GM13977 (cell line): ENCODE measurements around the gene CFAP90.

Experiments
- DNase-seq: peaks from one replicate; pipeline ENCODE4 v3.0.0; 2012; ENCODE audit warnings: low spot score
- in situ Hi-C: fragments of 300-500 bp; cut with MboI; formaldehyde crosslinking; loops from one replicate; pipeline ENCODE4 v1.12.0; 2022; ENCODE audit warnings: low sequenced_read_pairs, low pct_unique_long_range_greater_than_20kb, mixed read lengths, inconsistent platforms; ENCODE audit not compliant: unreplicated experiment
- TF ChIP-seq, protein P1 (sequence below): IDR thresholded peaks from 2 replicates; pipeline ENCODE4 v1.5.1; 2012; ENCODE audit warnings: mild to moderate bottlenecking, control low read depth; ENCODE audit not compliant: insufficient read depth; ENCODE audit errors: extremely low read depth, missing control alignments

The CFAP90 gene, protein sequence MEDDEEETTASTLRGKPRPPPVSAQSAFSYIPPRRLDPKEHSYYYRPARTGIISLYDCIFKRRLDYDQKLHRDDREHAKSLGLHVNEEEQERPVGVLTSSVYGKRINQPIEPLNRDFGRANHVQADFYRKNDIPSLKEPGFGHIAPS

DNA sequence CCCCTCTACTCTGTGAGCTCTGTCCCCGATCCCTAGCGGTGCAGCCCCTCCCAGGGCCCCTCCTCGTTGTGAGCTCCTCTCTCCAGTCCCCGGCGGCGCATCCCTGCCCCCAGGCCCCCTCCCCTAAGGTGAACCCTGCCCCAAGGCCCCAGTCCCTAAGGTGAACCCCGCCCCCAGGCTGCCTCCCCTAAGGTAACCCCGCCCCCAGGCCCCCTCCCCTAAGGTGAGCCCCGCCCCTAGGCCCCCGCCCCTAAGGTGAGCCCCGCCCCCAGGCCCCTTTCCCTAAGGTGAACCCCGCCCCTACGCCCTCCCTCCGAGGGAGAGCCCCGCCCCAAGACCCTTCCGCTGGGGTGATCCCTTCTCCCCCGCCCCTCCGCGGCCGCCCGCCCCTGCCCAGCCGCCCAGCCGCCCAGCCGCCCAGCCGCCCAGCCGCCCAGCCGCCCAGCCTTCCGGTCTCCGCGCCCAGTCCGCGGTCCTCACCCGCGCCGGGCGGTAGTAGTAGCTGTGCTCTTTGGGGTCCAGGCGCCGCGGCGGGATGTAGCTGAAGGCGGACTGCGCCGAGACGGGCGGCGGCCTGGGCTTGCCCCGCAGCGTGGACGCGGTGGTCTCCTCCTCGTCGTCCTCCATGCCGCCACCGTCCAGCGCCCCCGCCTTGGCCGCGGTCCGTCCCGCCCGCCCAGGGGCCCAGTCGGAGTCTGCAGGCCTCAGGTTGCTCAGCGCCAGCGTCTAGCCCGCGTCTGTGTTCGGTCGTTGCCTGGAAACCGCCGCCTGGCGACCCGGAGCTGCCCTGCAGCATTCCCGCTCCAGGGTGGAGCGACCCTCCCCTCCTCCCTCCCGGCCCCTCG lies at the start of gene CFAP90:
Gene CFAP90 (minus strand): TSS at position 739 of the 845 bp plus-strand sequence. CDS start 112 bp downstream, at position 627.
- DNase-seq: no peak
- TF ChIP-seq, protein P1, sequence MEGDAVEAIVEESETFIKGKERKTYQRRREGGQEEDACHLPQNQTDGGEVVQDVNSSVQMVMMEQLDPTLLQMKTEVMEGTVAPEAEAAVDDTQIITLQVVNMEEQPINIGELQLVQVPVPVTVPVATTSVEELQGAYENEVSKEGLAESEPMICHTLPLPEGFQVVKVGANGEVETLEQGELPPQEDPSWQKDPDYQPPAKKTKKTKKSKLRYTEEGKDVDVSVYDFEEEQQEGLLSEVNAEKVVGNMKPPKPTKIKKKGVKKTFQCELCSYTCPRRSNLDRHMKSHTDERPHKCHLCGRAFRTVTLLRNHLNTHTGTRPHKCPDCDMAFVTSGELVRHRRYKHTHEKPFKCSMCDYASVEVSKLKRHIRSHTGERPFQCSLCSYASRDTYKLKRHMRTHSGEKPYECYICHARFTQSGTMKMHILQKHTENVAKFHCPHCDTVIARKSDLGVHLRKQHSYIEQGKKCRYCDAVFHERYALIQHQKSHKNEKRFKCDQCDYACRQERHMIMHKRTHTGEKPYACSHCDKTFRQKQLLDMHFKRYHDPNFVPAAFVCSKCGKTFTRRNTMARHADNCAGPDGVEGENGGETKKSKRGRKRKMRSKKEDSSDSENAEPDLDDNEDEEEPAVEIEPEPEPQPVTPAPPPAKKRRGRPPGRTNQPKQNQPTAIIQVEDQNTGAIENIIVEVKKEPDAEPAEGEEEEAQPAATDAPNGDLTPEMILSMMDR: no peak
- in situ Hi-C loops: no loop called here

DNA sequence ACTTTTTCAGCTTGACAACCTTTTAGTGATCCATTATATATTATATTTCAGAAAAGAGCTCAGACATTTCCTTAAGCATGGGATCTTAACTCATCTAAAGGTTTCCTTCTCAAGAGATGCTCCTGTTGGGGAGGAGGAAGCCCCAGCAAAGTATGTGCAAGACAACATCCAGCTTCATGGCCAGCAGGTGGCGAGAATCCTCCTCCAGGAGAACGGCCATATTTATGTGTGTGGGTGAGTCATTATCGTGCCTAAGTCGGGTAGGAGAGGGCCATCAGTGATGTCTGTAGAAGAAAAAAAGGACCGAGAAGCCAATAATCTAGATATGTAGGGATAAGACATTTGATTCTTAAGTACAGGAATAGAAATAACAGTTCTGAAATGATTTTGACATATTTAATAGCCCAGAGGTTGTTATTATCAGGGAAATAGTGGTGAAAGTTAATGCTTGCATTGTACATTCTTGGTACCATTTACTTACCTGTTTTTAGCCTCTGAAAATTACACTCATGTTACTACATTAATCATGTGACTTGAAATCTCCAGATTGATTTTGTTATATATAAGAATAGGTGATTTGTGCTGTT lies 46.2 kb upstream of the CFAP90 start:
- in situ Hi-C loops: no loop called here
- TF ChIP-seq, protein P1: peak; percentile 16
- no peak for DNase-seq

DNA sequence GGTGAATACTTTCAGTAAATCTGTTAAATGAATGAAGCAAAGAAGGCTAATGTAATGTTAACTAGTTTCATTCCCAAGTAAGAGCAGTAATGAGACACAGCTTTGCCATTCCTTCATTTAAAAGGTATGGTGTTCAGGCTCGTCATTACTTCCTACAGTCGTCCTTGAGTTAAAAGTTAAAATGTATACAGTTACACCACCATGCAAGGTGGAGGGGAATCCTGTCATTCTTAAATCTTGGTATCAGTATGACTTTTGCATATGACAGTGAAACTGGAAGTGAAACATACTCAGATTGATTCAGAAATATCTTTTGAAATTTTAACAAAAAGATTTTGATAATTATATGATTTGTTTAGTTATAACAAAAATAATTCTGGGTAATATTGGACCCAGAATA lies 43.9 kb upstream of the CFAP90 start:
- in situ Hi-C loops: no loop called here
- TF ChIP-seq, protein P1: no peak
- peak; percentile 24 for DNase-seq

DNA sequence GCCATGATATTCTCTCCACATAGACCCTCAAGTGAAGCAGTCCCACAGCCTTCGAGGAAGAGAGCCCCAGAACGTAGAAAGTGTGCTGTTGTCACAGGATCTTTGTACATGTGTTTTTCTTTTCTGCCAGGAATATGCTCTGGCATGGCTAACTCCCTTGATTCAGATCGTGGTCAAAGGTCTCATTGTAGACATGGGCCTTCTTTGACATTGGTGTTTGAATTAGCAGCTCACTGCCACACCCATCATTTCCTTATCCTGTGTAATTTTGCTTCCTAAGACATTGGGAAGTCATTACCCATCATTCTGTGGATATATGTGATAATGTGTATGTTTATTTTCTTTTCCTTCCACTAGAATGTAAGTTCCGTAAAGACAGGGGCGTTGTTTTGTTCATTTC lies 43.5 kb upstream of the CFAP90 start:
- in situ Hi-C loops: no loop called here
- TF ChIP-seq, protein P1: no peak
- DNase-seq: no peak

DNA sequence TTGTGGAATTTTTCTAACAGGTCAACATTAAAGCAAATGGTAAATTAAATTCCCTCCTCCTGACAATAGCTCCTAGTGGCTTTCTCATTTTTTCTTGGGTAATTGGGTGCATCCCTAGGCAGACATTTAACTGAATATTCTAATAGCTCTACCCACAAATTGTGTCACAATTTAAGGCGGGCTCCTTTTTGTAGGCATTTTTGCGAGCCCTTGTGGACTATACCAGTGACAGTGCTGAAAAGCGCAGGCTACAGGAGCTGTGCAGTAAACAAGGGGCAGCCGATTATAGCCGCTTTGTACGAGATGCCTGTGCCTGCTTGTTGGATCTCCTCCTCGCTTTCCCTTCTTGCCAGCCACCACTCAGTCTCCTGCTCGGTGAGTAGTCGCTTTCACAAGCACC lies 38.0 kb upstream of the CFAP90 start:
- TF ChIP-seq, protein P1: no peak
- no peak for DNase-seq
- in situ Hi-C loops: no loop called here

DNA sequence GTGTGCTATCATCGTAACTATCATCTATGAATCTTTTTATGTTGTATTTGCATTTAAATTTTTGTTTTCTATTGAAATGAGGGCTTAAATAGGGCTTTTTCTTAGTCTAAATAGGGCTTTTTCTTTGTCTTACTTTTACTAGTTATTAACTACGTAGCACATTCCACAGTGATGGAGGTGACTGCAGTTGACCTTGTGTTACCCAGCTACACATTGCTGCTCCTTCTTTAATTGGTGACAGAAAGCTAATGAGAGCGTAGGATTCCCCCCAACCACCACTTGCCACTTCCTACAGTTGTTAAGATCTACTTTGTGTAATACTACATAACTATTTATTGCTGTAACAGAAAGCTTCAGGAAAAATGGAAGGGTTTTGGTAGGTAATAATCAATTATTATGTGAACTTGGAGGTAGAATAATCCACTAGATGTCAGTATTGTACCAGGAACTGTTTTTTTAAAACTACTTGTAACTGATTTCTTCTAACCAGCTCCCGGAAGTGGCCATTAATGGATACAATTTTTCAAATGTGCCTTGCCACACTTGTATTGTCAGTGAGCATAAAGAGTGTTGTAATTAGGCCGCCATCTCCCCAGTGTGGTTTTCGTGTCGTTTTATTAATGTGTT lies 36.0 kb upstream of the CFAP90 start:
- TF ChIP-seq, protein P1: peak; percentile 30
- in situ Hi-C loops: no loop called here
- peak; percentile 23 for DNase-seq
